ENCODE results near the gene SLC37A2. TPM values are rescaled to one million over a fixed set of nuclear protein-coding genes. Genes with fewer than 3 reads are reported as not detected.
"Not testable (repeated sequence)": the region's sequence is repeated elsewhere in the genome, so short reads cannot be mapped to it uniquely, and the experiment has no call there.

The SLC37A2 gene
- total RNA-seq, 2 experiments from 2014 or later = 3.5 TPM

DNA sequence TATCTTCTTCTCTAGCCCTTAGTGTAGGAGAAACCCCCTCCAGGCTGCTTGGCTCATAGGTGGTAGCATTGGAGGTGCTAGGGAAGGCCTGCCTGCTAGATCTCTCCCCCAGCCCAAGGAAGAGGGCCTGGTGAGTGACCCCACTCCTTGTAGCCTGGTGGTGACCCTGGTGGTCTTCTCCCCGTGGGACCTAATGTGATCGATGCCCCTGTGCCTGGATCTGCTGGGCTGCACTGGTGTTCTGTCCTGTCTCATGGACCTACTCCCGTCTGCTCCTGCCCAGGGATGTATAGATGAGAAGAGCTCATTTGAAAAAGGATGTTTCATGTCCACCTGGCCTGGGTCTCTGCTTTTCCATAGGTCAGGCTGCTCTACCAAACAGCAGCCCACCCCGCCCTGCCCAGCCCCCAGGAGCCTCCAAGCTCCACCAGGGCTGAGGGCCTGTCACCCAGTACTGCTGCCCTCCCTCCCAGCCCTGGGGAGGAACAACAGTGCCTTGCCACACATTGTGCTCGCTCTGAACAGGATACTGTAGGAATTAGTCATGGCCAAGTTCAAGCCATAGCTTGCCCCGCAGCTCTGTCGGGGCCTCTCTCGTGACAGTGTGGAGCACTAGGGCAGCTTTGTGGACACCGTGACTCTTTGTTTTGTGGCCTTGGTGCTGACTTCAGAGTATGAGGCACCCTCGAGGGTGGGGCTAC, 19.7 kb downstream of the SLC37A2 start:
- H3K9me3 Mint-ChIP-seq = no peaks in the 10 kb centered on the region
- no peak overlapping the region for H3K27ac Mint-ChIP-seq
- peaks cover 3% of the 10 kb centered on the region for H3K4me1 Mint-ChIP-seq
- no peak overlapping the region for H3K4me3 Mint-ChIP-seq
- ATAC-seq (ENCODE audit: low read depth) (no peak), DNase-seq (no peak)
- POLR2A ChIA-PET = no interaction called here
- H3K27me3 Mint-ChIP-seq = no peaks in the 10 kb centered on the region
- no peaks in the 10 kb centered on the region for H3K36me3 Mint-ChIP-seq

DNA sequence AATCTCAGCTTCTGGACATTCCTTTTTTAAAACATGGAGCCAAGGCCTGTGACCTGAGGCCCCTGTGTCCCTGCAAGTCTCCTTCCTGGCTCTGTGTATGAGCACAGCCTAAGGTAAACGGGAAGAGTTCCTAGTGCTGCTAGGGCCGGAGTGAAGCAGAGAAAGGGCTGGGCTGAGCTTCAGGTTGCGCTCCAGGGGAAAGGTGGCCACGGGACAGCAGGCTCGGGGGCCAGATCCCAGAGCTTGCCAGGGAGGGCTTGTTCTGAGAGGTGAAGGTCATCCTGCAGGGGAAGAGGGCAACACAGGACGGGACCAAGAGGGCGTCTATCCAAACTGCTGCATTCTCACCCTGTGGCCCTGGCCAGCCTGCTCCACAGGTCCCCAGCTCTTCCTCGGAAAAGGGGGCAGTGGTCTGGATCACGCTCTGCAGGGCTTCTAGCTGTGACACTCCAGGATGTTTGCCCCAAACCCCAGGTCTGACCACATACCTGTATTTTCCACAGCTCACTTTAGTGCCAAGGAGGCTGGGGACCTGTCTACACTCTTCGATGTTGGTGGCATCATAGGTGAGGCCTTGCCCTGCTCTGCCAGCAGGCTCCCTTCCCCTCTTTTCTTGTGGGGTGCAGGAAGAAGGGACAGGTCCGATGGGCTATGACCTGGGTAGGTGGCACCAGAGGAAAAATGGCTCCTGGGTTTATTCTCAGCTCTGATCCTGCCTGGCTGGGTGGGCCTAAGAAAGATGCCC, 20.4 kb downstream of the SLC37A2 start:
- H3K27ac Mint-ChIP-seq = no peak overlapping the region
- DNase-seq (no peak), ATAC-seq (ENCODE audit: low read depth) (no peak)
- H3K27me3 Mint-ChIP-seq = no peaks in the 10 kb centered on the region
- no peak overlapping the region for H3K4me3 Mint-ChIP-seq
- H3K4me1 Mint-ChIP-seq = peaks cover 3% of the 10 kb centered on the region
- POLR2A ChIA-PET = no interaction called here
- H3K9me3 Mint-ChIP-seq = no peaks in the 10 kb centered on the region
- no peaks in the 10 kb centered on the region for H3K36me3 Mint-ChIP-seq

GRCh38 chr11:125084057-125084416, 20.9 kb downstream of the SLC37A2 start:
- Mint-ChIP-seq H3K9me3 (no peaks in the 10 kb centered on the region), H3K27ac (no peak overlapping the region), H3K27me3 (no peaks in the 10 kb centered on the region), H3K36me3 (no peaks in the 10 kb centered on the region), H3K4me3 (no peak overlapping the region), H3K4me1 (peaks cover 3% of the 10 kb centered on the region)
- POLR2A ChIA-PET = no interaction called here
- ATAC-seq (ENCODE audit: low read depth) = no peak
- no peak for DNase-seq

GRCh38 chr11:125084761-125085231, 21.7 kb downstream of the SLC37A2 start:
- Mint-ChIP-seq H3K9me3 (no peaks in the 10 kb centered on the region), H3K27ac (no peak overlapping the region), H3K36me3 (no peaks in the 10 kb centered on the region), H3K4me1 (peaks cover 3% of the 10 kb centered on the region), H3K4me3 (no peak overlapping the region), H3K27me3 (no peaks in the 10 kb centered on the region)
- ATAC-seq (ENCODE audit: low read depth) (no peak), DNase-seq (no peak)
- POLR2A ChIA-PET = no interaction called here

GRCh38 chr11:125085301-125086081, 22.4 kb downstream of the SLC37A2 start:
- ATAC-seq (ENCODE audit: low read depth) (no peak), DNase-seq (no peak)
- Mint-ChIP-seq H3K9me3 (no peaks in the 10 kb centered on the region), H3K4me1 (peaks cover 3% of the 10 kb centered on the region), H3K4me3 (no peak overlapping the region), H3K27me3 (no peaks in the 10 kb centered on the region), H3K27ac (no peak overlapping the region), H3K36me3 (no peaks in the 10 kb centered on the region)
- POLR2A ChIA-PET = interaction anchor here (1.4 kb wide), 1 partner anchor 14 kb away, joined by 3 read pairs; no protein-coding TSS in a partner anchor

DNA sequence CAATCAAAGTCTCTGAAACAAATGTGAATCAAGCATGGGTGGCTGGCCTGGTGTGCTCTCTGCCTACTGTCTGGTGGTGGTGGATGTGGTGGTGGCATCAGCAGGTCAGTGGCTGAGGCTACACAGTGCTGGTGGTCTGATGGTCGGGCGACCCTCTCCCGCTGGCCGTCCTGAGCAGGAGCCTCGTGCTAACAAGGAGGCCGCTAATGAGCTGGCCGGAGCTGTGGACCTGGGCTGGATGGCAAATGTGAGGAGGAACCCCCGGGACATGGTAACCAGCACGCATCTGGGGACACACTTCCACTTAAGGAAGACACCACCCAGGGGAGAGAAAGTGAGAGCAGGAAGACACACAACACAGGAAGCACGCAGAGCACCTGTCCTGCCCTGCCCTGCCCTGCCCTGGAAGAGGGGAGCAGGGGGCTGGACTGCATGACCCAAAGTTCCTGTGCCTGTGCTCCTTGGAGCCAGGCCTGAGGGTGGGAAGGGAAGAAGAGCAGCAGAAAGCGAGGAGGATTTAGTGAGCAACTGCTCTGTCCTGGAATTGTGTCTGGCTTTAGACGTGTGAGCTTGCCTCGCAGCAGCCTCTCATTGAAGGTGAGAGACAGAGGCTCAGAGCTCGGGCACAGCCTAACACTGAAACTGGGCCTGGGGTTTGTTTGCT, 23.7 kb downstream of the SLC37A2 start:
- H3K4me1 Mint-ChIP-seq = peaks cover 9% of the 10 kb centered on the region
- no peaks in the 10 kb centered on the region for H3K36me3 Mint-ChIP-seq
- no peaks in the 10 kb centered on the region for H3K27me3 Mint-ChIP-seq
- ATAC-seq (ENCODE audit: low read depth) = no peak
- DNase-seq = no peak
- no peak overlapping the region for H3K27ac Mint-ChIP-seq
- no peaks in the 10 kb centered on the region for H3K9me3 Mint-ChIP-seq
- no peak overlapping the region for H3K4me3 Mint-ChIP-seq
- POLR2A ChIA-PET = interaction anchor here (1.4 kb wide), 1 partner anchor 15 kb away, joined by 3 read pairs; no protein-coding TSS in a partner anchor

DNA sequence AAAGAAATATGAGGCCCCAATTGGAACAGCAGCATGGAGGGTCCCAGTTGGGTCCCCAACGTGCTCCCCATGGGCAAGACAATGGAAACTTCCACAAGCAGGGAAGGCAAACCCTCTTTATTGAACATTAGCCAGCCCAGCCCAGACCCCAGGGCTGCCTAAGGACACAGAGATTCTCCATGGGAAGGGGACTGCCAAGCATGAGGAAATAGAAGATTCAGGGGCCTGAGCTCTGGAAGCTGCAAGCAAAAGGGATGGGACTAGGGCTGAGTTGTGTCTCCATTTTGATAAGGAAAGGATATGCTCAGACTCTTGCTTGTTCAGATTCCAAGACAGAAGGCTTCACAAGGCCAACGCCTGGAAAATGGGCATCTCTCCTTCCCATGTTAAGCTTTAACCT, 25.0 kb downstream of the SLC37A2 start:
- Mint-ChIP-seq H3K4me1 (peaks cover 9% of the 10 kb centered on the region), H3K27ac (no peak overlapping the region), H3K36me3 (no peaks in the 10 kb centered on the region), H3K9me3 (no peaks in the 10 kb centered on the region), H3K27me3 (no peaks in the 10 kb centered on the region), H3K4me3 (no peak overlapping the region)
- no peak for ATAC-seq (ENCODE audit: low read depth)
- POLR2A ChIA-PET = no interaction called here
- DNase-seq = no peak

DNA sequence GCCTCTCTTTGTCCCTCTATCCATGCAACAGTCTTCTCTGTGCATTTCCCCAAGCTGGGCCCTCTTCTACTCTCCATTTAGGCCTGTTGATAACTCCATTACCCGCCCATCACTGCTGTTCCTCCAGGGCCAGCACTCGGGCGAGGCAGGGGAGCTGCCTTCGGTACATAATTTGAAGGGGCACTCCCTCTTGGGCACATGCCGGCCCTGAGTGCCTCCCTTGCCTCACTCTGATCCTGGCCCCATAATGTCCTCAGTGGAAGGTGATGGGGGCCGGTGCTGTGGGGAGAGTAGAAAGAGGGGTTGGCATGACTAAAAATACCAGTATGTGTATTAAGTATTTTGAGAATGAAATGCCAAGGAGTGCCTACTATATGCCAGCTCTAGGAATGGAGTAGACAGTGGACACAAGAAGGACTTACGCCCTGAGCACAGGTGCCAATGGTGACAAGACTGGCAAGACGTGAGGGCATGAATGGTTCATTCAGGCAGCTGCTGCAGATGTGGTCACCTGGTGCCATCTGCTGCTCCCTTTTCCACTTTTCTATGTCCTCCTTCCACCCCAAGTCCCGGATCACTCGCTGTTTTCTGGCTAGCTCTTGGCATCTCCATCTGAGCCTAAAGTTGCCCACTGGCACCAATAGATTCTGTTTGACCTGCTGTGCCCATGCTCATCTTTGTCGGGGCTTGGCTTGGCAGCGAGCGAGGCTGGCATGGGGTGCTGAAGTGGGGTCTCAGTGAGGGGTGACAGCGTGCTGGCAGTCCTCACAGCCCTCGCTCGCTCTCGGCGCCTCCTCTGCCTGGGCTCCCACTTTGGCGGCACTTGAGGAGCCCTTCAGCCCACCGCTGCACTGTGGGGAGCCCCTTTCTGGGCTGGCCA, 25.7 kb downstream of the SLC37A2 start:
- ATAC-seq (ENCODE audit: low read depth) = no peak

DNA sequence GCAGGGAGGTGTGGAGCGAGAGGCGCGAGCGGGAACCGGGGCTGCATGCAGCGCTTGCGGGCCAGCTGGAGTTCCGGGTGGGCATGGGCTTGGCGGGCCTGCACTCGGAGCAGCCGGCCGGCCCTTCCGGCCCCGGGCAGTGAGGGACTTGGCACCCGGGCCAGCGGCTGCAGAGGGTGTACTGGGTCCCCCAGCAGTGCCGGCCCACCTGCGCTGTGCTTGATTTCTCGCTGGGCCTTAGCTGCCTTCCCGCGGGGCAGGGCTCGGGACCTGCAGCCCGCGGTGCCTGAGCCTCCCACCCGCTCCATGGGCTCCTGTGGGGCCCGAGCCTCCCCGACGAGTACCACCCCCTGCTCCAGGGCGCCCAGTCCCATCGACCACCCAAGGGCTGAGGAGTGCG, 26.4 kb downstream of the SLC37A2 start:
- H3K36me3 Mint-ChIP-seq; ATAC-seq (ENCODE audit: low read depth); H3K27ac Mint-ChIP-seq; H3K9me3 Mint-ChIP-seq; H3K4me3 Mint-ChIP-seq; H3K27me3 Mint-ChIP-seq; DNase-seq; H3K4me1 Mint-ChIP-seq; POLR2A ChIA-PET: not testable (repeated sequence)

More for the DNA sequence above, 25.7 kb downstream of the SLC37A2 start:
- DNase-seq = no peak
- Mint-ChIP-seq H3K27ac (no peak overlapping the region), H3K4me1 (peaks cover 9% of the 10 kb centered on the region), H3K9me3 (no peaks in the 10 kb centered on the region), H3K36me3 (peaks cover 1% of the 10 kb centered on the region), H3K27me3 (no peaks in the 10 kb centered on the region), H3K4me3 (no peak overlapping the region)
- POLR2A ChIA-PET = no interaction called here

GRCh38 chr11:125090151-125090550, 27.0 kb downstream of the SLC37A2 start:
- not testable (repeated sequence) for H3K4me1 Mint-ChIP-seq; H3K27me3 Mint-ChIP-seq; DNase-seq; H3K27ac Mint-ChIP-seq; H3K36me3 Mint-ChIP-seq; H3K4me3 Mint-ChIP-seq; H3K9me3 Mint-ChIP-seq; ATAC-seq (ENCODE audit: low read depth)
- POLR2A ChIA-PET = interaction anchor here (1.4 kb wide), 1 partner anchor 214 kb away, joined by 4 read pairs; no protein-coding TSS in a partner anchor

- no peak overlapping the region for H3K27ac Mint-ChIP-seq
- peaks cover 9% of the 10 kb centered on the region for H3K4me1 Mint-ChIP-seq
Observed at GRCh38 chr11:125090816-125091215, 27.7 kb downstream of the SLC37A2 start.

DNA sequence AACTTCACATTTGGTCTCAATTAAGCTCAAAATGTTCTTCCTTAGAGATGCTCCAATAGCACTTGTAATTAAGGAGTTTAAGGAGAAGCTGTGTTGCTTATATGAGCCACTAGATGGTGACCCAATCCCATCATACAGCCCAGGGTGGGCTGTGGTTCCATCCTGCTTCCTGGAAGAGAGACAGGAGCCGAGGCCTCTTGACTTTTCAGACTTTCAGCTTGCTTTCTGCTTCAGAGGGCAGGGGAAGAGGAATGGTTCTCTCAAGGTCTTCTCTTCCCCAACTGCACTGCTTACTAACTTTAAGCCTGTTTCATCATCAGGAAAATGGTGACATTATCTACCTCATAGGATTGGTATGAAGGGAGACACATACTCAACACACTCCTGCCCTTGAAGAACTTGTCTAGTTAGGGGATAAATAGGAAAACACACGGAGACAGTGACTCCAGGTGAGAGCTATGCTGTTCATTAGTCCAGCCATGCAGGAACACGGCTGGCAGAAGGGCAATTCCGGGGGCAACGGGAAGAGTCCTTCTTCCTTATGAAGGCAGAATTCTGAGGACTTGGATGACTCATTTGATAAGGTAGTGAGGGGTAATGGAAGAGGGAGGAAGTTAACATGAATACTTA, 28.3 kb downstream of the SLC37A2 start:
- ATAC-seq (ENCODE audit: low read depth) (no peak), DNase-seq (no peak)
- Mint-ChIP-seq H3K27ac (no peak overlapping the region), H3K4me1 (peaks cover 9% of the 10 kb centered on the region), H3K36me3 (peaks cover 2% of the 10 kb centered on the region), H3K4me3 (no peak overlapping the region), H3K9me3 (no peaks in the 10 kb centered on the region), H3K27me3 (no peaks in the 10 kb centered on the region)
- POLR2A ChIA-PET = interaction anchor here (0.7 to 1.4 kb wide), 3 partner anchors 20 to 215 kb away, joined by 3 to 4 read pairs (median 4); partner anchors contain the start of genes SLC37A2 and TMEM218

More at GRCh38 chr11:125090816-125091215, 27.7 kb downstream of the SLC37A2 start:
- peaks cover 2% of the 10 kb centered on the region for H3K36me3 Mint-ChIP-seq
- H3K9me3 Mint-ChIP-seq = no peaks in the 10 kb centered on the region
- POLR2A ChIA-PET = interaction anchor here (0.7 to 1.4 kb wide), 2 partner anchors 28 to 215 kb away, joined by 3 to 4 read pairs; partner anchors contain the start of gene SLC37A2
- no peak for DNase-seq
- H3K27me3 Mint-ChIP-seq = no peaks in the 10 kb centered on the region
- no peak overlapping the region for H3K4me3 Mint-ChIP-seq
- ATAC-seq (ENCODE audit: low read depth) = no peak

Measured in activated naive CD8-positive, alpha-beta T cell treated with anti-CD3 and anti-CD28 coated beads, Interleukin-2, amount 10 ng/mL, durations not matched to agents 7 days and 5 days (primary cell).